Calu3 (cell line): ENCODE measurements around the gene ABCA7. TPM values are rescaled to one million over a fixed set of nuclear protein-coding genes. Genes with fewer than 3 reads are reported as not detected.
A peak's percentile ranks its signal among the peaks of the same experiment; 100 is the strongest.

Experiments used
- BruUV-seq: library from RNA; stranded (reverse); fragments of 400-500 nt; replicated peaks from 2 replicates; lab custom pipeline; 2021; lab: Mats Ljungman, UMichigan
- CTCF ChIA-PET: fragments of 300-600 bp; sonication (Branson Sonifier 250); formaldehyde crosslinking; loops from one replicate; lab custom pipeline; 2022; ENCODE audit warnings: antibody characterized with exemption; lab: Charles Lee
- DNase-seq: peaks from one replicate; pipeline ENCODE4 v3.0.0; 2022
- H3K27ac Mint-ChIP-seq: one replicate; pipeline ENCODE4 v1.8.0; 2022; ENCODE audit warnings: mixed read lengths; ENCODE audit not compliant: unreplicated experiment
- H3K27me3 Mint-ChIP-seq: one replicate; pipeline ENCODE4 v1.8.0; 2022; ENCODE audit warnings: mixed read lengths; ENCODE audit not compliant: unreplicated experiment
- H3K36me3 Mint-ChIP-seq: one replicate; pipeline ENCODE4 v1.8.0; 2022; ENCODE audit warnings: mild to moderate bottlenecking, moderate library complexity, mixed read lengths; ENCODE audit not compliant: insufficient read depth, unreplicated experiment
- H3K4me1 Mint-ChIP-seq: one replicate; pipeline ENCODE4 v1.8.0; 2022; ENCODE audit warnings: mild to moderate bottlenecking, low read depth, mixed read lengths; ENCODE audit not compliant: unreplicated experiment
- H3K4me3 Mint-ChIP-seq: one replicate; pipeline ENCODE4 v1.8.0; 2022; ENCODE audit warnings: mild to moderate bottlenecking, low read depth, moderate library complexity, mixed read lengths; ENCODE audit not compliant: unreplicated experiment
- H3K9me3 Mint-ChIP-seq: one replicate; pipeline ENCODE4 v1.8.0; 2022; ENCODE audit warnings: low read depth, mixed read lengths; ENCODE audit not compliant: unreplicated experiment
- CTCF ChIP-seq: fragments of 200-600 bp; IDR thresholded peaks from one replicate; pipeline ENCODE4 v1.8.0; 2022; ENCODE audit warnings: antibody characterized with exemption; ENCODE audit not compliant: unreplicated experiment
- intact Hi-C: fragments of 100-400 bp; cut with micrococcal nuclease; formaldehyde crosslinking; loops from one replicate; pipeline ENCODE4 v1.10.0; 2022; ENCODE audit not compliant: unreplicated experiment
- total RNA-seq: library from RNA; stranded (reverse); gene quantifications from 2 replicates; pipeline ENCODE4 v1.2.3, GENCODE V29; 2022

The ABCA7 gene
- total RNA-seq, 1 experiment from 2014 or later = 22.7 TPM

GRCh38 chr19:1082928-1083816 lies 43.3 kb downstream of the ABCA7 start:
- H3K4me3 Mint-ChIP-seq = no peak overlapping the region
- CTCF ChIA-PET = no interaction called here
- H3K36me3 Mint-ChIP-seq = peaks cover 28% of the 10 kb centered on the region
- intact Hi-C loops = no loop called here
- H3K27me3 Mint-ChIP-seq = no peaks in the 10 kb centered on the region
- H3K4me1 Mint-ChIP-seq = no peaks in the 10 kb centered on the region
- BruUV-seq = no TSS peak
- DNase-seq = no peak
- H3K27ac Mint-ChIP-seq = no peak overlapping the region
- H3K9me3 Mint-ChIP-seq = no peaks in the 10 kb centered on the region
- no peak for TF ChIP-seq CTCF

- no TSS peak for BruUV-seq
- no peak overlapping the region for H3K4me3 Mint-ChIP-seq
- CTCF ChIA-PET = no interaction called here
- no peaks in the 10 kb centered on the region for H3K9me3 Mint-ChIP-seq
- no peak for DNase-seq
- no peak for TF ChIP-seq CTCF
- intact Hi-C loops = no loop called here
- H3K4me1 Mint-ChIP-seq = no peaks in the 10 kb centered on the region
- H3K27ac Mint-ChIP-seq = no peak overlapping the region
- no peaks in the 10 kb centered on the region for H3K27me3 Mint-ChIP-seq
- peaks cover 39% of the 10 kb centered on the region for H3K36me3 Mint-ChIP-seq
Measured at GRCh38 chr19:1084024-1084868, 44.3 kb downstream of the ABCA7 start.

GRCh38 chr19:1085053-1085658 lies 45.2 kb downstream of the ABCA7 start:
- peaks cover 44% of the 10 kb centered on the region for H3K36me3 Mint-ChIP-seq
- no peak for DNase-seq
- H3K27me3 Mint-ChIP-seq = no peaks in the 10 kb centered on the region
- TF ChIP-seq CTCF = no peak
- H3K27ac Mint-ChIP-seq = peak overlapping the region; percentile 3
- CTCF ChIA-PET = no interaction called here
- no peaks in the 10 kb centered on the region for H3K4me1 Mint-ChIP-seq
- no TSS peak for BruUV-seq
- no peak overlapping the region for H3K4me3 Mint-ChIP-seq
- no peaks in the 10 kb centered on the region for H3K9me3 Mint-ChIP-seq
- intact Hi-C loops = no loop called here

- intact Hi-C loops = no loop called here
- Mint-ChIP-seq H3K27ac (no peak overlapping the region), H3K4me1 (no peaks in the 10 kb centered on the region), H3K27me3 (no peaks in the 10 kb centered on the region), H3K36me3 (peaks cover 49% of the 10 kb centered on the region), H3K9me3 (no peaks in the 10 kb centered on the region), H3K4me3 (no peak overlapping the region)
- no peak for DNase-seq
- no TSS peak for BruUV-seq
- CTCF ChIA-PET = interaction anchor here (0.8 kb wide), 1 partner anchor 11 kb away, joined by 3 read pairs; no protein-coding TSS in a partner anchor
- no peak for TF ChIP-seq CTCF
Measured at GRCh38 chr19:1085676-1086442, 46.0 kb downstream of the ABCA7 start.
